Measurements from ENCODE around the gene PRRX2. TPM values are rescaled to one million over a fixed set of nuclear protein-coding genes. Genes with fewer than 3 reads are reported as not detected.

The PRRX2 gene
- total RNA-seq, 4 donors from 2014 or later: 9.6 to 32.1 (median 14.9) TPM

DNA sequence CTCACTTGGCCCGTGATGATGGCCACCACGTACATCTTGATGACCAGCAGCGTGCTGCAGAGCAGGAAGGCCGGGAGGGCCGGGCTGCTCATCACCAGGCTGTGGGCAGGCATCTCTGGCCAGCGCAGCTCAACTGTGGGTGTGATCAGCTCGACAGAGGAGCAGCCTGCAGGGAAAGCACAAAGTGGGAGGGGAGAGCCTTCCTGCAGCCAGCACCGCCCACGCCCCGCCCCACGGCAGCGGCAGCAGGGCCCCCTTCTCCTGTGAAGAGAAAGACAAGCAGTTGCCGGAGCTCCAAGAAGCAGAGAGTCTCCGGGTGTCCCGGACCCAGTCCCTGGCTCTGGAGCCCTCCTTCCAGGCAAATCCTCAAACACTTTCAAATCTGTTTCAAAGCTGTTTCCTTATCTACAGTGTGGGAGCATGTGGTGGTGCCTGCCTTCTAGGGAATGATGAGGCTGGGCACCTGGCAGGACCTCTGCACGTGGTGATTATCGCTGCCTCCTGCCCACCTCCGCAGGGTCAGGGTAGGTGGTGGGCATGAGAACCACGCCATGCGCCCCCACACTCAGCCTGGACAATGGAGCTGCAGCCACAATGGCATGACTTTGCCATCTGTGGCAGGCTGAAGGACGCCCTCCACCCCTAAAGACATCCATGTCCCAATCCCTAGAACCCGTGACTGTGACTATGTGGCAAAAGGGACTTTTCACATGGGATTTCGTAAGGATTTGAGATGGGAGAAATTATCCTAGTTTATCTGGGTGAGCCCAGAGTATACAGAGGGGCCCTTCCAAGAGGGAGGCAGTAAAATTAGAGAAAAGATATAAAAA lies 87.7 kb downstream of the PRRX2 start, which contains the start of gene PTGES:
Gene PTGES (minus strand): TSS at position 143 of the 830 bp plus-strand sequence. CDS start 30 bp downstream, at position 113.
- no peaks in the 10 kb centered on the region for H3K36me3 ChIP-seq
- H3K4me3 ChIP-seq: peak within 1 kb of the TSS; percentile 10 to 53 (median 28)
- no peaks in the 10 kb centered on the region for H3K27me3 ChIP-seq
- peaks cover 0 to 29% (median 15%) of the 10 kb centered on the region in 4 donors for H3K4me1 ChIP-seq
- H3K27ac ChIP-seq: peak within 1 kb of the TSS in 3 of 4 donors; percentile 19 to 63 (median 46)
- peak; percentile 51 to 53 for DNase-seq (ENCODE audit: low spot score in 2 of 2)
- no peaks in the 10 kb centered on the region for H3K9me3 ChIP-seq
- TF ChIP-seq POLR2A (IDR thresholded peaks at IDR 0.05): peak in 1 of 2 donors; percentile 41
- TF ChIP-seq, protein P1, sequence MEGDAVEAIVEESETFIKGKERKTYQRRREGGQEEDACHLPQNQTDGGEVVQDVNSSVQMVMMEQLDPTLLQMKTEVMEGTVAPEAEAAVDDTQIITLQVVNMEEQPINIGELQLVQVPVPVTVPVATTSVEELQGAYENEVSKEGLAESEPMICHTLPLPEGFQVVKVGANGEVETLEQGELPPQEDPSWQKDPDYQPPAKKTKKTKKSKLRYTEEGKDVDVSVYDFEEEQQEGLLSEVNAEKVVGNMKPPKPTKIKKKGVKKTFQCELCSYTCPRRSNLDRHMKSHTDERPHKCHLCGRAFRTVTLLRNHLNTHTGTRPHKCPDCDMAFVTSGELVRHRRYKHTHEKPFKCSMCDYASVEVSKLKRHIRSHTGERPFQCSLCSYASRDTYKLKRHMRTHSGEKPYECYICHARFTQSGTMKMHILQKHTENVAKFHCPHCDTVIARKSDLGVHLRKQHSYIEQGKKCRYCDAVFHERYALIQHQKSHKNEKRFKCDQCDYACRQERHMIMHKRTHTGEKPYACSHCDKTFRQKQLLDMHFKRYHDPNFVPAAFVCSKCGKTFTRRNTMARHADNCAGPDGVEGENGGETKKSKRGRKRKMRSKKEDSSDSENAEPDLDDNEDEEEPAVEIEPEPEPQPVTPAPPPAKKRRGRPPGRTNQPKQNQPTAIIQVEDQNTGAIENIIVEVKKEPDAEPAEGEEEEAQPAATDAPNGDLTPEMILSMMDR (IDR thresholded peaks at IDR 0.05): no peak
- WGBS, 2 donors: 17 to 29% methylated on average over 10 to 21 of the region's 23 CpGs

DNA sequence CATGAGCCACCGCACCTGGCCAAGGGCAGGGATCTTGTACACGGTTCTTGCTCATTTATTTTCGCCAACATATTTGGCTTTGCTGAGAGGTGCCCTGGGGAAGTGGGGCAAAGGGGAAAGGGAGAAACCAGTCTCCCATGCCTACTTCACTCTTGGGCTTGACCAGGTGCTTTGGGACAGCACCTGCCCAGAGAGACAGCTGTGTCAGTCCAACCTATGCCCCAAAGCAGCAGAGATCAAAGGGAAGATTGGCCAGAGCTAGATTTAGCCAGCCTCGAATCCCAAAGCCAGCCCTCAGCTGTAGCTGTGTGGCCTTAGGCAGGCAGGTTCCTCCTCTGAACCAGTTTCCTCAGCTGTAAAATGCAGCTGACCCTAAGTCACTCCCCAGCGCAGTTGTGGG lies 89.7 kb downstream of the PRRX2 start:
- Histone ChIP-seq H3K9me3 (no peaks in the 10 kb centered on the region), H3K27me3 (no peaks in the 10 kb centered on the region), H3K36me3 (no peaks in the 10 kb centered on the region), H3K4me1 (peaks cover 0 to 29% (median 15%) of the 10 kb centered on the region in 4 donors), H3K4me3 (no peak overlapping the region), H3K27ac (no peak overlapping the region)
- TF ChIP-seq, protein P1 (IDR thresholded peaks at IDR 0.05): no peak
- TF ChIP-seq POLR2A (IDR thresholded peaks at IDR 0.05): no peak
- no peak for TF ChIP-seq EP300 (IDR thresholded peaks at IDR 0.05)
- no peak for DNase-seq (ENCODE audit: low spot score in 2 of 2)
- 88 to 94% methylated on average over 4 to 5 of the region's 5 CpGs for WGBS, 2 donors

DNA sequence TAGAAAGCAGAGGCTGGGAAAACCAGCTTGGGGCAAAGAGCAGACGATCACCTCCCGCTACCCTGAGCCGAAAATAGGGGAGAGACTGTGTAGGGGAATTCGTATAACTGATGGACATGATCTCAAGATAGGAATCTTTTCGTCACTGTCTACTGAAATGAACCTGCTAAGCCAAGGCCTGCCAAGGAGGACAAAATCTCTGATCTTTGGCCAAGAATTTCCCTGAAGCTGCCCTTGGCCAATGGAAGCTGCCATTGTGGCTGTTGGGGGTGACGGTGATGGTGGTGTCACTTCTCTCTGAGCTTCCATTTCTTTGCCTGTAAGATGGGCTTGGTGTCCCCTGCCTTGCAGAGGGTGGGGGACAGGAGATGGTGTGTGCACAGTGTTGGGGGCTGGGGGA lies 90.7 kb downstream of the PRRX2 start:
- 91 to 94% methylated on average over 6 of the region's 6 CpGs for WGBS, 2 donors
- TF ChIP-seq EP300 (IDR thresholded peaks at IDR 0.05) (no peak), POLR2A (IDR thresholded peaks at IDR 0.05) (no peak)
- TF ChIP-seq, protein P1 (IDR thresholded peaks at IDR 0.05): no peak
- H3K9me3 ChIP-seq: no peaks in the 10 kb centered on the region
- DNase-seq (ENCODE audit: low spot score in 2 of 2): no peak
- no peak overlapping the region for H3K27ac ChIP-seq
- H3K4me1 ChIP-seq: peaks cover 0 to 31% (median 15%) of the 10 kb centered on the region in 4 donors
- no peaks in the 10 kb centered on the region for H3K36me3 ChIP-seq
- no peak overlapping the region for H3K4me3 ChIP-seq
- no peaks in the 10 kb centered on the region for H3K27me3 ChIP-seq

DNA sequence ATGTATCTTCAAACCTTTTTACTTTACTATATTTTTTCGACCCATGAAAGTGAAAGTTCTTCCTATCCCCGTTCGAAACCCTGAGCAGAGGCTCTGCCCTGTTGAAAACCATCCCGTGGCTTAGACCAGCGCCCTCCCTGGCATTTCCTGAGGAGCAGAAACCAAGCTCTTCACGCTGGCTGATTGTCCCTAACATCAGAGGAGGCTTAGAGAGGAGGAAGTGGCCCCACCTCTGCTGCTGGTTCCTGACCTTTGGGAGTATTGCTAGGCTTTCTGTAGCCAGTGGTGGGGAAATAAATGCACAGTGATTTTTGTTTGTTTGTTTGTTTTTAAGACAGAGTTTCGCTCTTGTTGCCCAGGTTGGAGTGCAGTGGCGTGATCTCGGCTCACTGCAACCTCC lies 91.6 kb downstream of the PRRX2 start:
- TF ChIP-seq EP300 (IDR thresholded peaks at IDR 0.05): no peak
- no peak for TF ChIP-seq POLR2A (IDR thresholded peaks at IDR 0.05)
- TF ChIP-seq, protein P1 (IDR thresholded peaks at IDR 0.05): no peak
- H3K9me3 ChIP-seq: no peaks in the 10 kb centered on the region
- no peak for DNase-seq (ENCODE audit: low spot score in 2 of 2)
- H3K27me3 ChIP-seq: no peaks in the 10 kb centered on the region
- H3K27ac ChIP-seq: no peak overlapping the region
- no peak overlapping the region for H3K4me3 ChIP-seq
- WGBS, 2 donors: 68% methylated on average over 9 of the region's 9 CpGs
- H3K4me1 ChIP-seq: peaks cover 0 to 32% (median 13%) of the 10 kb centered on the region in 4 donors
- no peaks in the 10 kb centered on the region for H3K36me3 ChIP-seq

DNA sequence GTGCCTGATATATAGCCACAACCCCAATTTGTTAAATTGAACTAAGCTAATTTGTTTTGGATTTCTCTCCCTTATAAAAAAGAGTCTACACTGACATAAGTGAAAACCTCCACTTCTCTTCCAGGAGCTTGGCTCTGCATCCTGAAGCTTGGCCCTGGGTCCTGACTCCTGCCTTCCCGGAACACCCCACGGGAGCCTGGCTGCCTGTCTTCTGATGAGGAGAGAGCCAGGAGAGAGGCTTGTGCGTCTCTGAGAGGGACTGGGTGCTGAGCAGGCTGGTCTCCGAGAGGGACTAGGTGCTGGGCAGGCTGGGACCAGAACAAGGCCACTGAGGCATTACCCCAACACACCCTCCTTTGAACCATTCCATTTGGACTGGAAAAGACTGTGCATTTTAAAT lies 93.9 kb downstream of the PRRX2 start:
- H3K9me3 ChIP-seq: no peaks in the 10 kb centered on the region
- H3K4me3 ChIP-seq: no peak overlapping the region
- 83 to 85% methylated on average over 3 to 4 of the region's 4 CpGs for WGBS, 2 donors
- no peaks in the 10 kb centered on the region for H3K27me3 ChIP-seq
- peaks cover 0 to 36% (median 7%) of the 10 kb centered on the region in 4 donors for H3K4me1 ChIP-seq
- no peak for DNase-seq (ENCODE audit: low spot score in 2 of 2)
- TF ChIP-seq EP300 (IDR thresholded peaks at IDR 0.05): no peak
- no peak for TF ChIP-seq POLR2A (IDR thresholded peaks at IDR 0.05)
- TF ChIP-seq, protein P1 (IDR thresholded peaks at IDR 0.05): no peak
- no peaks in the 10 kb centered on the region for H3K36me3 ChIP-seq
- no peak overlapping the region for H3K27ac ChIP-seq
